8988T (cell line): ENCODE measurements around the gene MRO.
A peak's percentile ranks its signal among the peaks of the same experiment; 100 is the strongest.
"Not testable (repeated sequence)": the region's sequence is repeated elsewhere in the genome, so short reads cannot be mapped to it uniquely, and the experiment has no call there.

Source experiments
- DNase-seq: peaks from one replicate; pipeline ENCODE4 v3.0.0; 2011

The MRO gene

DNA sequence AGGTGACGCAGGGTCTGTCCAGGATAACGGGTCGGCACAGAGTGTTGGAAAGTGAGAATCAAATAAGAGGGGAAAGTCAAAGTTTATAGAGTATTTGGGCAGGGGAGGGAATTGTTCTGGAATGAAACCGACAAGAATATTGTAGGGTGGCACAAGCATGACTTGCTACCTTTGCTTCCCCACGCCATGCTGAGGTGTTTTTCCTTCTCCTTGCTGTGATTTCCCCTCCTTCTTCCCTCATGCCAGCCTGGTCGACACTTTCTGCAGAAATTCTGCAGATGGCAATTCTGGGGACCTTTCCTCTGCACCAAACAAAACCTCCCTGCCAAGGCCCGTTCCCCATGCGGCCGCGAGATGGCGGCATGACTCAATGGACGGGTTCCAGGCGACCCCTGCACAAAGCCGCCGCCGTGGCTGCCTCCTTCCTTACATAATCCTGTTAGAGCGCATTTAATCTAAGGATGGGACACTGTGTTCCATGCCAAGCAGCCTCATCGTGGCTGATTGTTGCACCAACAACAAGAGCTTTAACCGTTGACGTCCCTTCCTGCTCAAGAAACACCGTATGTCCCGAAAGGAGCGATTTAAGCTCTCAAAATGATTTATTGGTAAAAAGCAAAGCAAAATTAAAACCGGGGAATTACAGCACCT is at the start of gene MRO:
Gene MRO (minus strand): TSS at position 289 of the 651 bp plus-strand sequence. CDS start 10,616 bp downstream, outside the sequence.
- DNase-seq = peak; percentile 70

GRCh38 chr18:50869150-50869549 is 49.3 kb upstream of the MRO start:
- no peak for DNase-seq

GRCh38 chr18:50866765-50867164 is 46.9 kb upstream of the MRO start:
- no peak for DNase-seq

DNA sequence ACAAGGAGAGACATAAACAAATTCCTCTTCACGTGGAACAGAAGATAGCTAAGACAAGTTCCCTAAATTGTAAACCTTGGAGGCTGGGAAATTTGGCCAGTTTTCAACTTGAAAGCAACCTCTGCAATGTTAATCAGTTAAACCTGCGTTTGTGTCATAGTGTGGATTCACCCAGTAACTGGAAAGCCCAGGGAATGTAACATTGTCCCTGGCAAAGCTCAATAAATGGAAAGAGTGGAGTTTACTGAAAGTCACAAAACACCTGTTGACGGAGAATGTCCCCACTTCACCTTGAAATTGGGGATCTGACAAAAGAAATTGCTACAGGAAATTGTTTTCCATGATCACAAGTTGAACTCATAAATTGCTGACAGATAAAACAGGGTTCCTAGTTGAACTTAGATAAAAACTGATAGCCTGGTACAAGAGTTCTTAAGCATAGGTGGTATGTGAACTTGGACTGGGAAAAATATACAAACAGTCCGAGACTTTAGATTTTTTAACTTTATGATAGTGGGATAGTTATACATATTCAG is 44.1 kb upstream of the MRO start:
- no peak for DNase-seq

GRCh38 chr18:50862401-50862800 is 42.6 kb upstream of the MRO start:
- DNase-seq = no peak

DNA sequence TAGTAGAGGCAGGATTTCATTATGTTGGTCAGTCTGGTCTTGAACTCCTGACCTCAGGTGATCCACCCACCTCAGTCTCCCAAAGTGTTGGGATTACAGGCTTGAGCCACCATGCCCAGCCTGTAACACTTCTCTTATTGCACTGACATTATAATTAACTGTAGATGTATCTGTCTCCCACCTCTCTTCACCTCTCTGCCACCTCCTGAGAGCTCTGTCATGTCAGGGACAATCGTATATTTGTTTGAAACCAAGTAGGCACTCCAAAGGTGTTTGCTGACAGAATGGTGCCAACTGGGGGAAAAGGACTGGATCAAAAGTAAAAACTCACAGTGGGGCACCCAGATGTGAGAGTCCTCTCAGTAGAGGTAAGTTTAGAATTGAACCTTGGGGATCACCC is 41.8 kb upstream of the MRO start:
- DNase-seq = no peak

DNA sequence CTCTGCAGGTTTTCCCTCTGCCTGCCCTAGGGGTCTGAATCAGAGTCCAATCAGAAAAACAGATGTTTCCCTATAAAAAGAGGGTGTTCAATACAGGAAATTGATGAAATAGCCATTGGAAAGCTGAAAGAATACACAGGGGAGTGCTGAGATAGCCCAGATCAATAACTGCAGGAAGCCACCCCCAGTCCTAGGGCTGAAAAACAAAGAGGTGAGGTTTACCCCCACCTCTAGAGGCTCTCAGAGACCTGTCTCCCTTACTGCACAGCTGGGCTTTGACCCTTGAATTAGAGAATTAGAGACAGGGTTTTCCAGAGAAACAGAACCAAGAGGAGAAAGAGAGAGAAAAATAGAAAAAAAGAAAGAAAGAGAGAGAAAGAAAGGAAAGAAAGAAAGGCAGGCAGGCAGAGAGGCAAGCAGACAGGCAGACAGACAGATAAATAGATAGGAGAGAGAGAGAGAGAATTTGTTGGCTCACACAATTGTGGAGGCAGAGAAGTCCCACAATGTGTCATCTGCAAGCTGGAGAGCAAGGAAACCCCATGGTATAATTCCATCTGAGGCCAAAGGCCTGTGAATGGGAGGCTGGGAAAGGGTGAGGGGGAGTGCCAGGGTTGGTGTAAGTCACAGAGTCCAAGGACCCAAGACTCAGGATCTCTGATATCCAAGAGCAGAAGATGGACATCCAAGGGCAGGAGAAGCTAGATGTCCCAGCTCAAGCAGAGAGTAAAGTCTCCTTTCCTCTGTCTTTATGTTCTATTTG is 40.2 kb upstream of the MRO start:
- DNase-seq = no peak

DNA sequence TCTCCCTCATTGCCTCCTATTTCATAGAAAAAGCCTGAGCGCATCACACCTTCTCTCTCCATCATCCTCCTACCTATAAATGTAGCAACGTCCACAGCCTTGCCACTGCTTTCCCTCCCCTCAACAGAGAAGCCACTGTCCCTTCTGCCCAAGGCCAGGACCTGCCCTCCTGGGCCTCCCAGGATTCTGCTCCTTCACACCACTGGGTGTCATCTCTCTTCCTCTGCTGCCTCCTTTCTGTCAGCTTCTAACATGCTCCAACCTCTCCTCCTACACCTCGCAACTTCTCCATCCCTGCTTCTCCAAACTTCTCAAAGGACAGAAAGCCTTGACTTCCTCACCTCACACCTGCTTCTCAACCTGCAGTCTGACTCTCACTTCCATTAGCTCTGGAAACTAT is 37.9 kb upstream of the MRO start:
- no peak for DNase-seq

DNA sequence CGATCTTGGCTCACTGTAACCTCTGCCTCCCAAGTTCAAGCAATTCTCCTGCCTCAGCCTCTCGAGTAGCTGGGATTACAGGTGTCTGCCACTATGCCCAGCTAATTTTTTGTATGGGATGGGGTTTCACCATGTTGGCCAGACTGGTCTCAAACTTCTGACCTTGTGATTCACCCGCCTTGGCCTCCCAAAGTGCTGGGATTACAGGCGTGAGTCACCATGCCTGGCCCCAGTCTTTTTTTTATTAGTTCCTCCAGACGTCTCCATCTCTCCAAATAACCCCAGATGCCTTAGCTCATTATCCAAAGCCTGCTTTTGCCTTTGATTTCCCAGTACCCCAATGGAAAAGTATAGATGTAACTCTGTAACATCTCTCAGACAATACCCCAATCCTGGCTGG is 37.4 kb upstream of the MRO start:
- not testable (repeated sequence) for DNase-seq

DNA sequence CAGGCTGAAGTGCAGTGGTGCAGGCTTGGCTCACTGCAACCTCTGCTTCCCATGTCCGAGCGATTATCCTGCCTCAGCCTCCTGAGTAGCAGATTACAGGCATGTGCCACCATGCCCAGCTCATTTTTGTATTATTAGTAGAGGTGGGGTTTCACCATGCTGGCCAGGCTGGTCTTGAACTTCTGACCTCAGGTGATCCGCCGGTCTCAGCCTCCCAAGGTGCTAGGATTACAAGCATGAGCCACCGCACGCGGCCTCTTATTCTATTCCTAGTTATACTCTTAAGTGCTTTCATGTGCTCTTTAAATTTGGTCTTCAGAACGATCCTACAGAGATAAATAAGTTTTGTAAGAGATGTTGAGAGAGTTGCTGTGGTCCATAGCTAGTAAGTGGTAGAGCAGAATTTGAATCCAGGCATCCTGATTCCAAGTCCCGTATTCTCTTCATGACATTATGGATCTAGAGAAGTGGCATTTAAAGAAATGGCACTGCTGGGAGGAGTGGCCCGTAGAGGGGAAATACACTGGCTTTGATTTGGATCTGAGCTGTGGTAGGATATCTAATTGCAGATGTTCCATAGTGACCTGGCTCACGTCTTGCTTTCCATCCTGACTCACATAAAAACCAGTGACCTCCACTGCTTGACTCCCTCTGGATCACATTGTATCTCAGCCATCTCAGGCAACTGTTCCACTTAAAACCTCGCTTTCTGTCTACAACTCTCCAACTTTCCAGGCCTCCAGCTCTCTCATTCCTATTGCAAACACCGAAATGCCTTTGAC is 36.4 kb upstream of the MRO start:
- no peak for DNase-seq

DNA sequence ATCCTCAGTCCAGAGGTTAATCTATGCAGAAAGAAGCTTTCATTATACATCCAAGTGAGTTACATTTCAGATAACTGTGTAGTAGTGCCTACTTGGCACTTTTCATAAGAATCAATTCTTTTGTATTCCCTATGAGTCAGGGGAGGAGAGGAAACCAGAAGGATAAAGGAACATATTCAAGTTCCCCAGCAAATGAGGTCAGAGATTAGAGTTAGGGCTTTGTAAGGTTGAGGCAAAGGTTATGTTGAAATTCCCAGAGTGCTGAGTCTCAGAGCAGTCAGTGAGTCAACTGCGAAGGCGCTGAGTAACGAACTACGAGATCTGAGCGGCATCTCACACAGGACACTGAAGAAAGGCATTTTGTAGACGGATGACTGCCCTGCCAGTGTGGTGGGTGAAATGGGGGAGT is 34.1 kb upstream of the MRO start:
- no peak for DNase-seq

GRCh38 chr18:50850307-50851065 is 30.7 kb upstream of the MRO start:
- DNase-seq = no peak

DNA sequence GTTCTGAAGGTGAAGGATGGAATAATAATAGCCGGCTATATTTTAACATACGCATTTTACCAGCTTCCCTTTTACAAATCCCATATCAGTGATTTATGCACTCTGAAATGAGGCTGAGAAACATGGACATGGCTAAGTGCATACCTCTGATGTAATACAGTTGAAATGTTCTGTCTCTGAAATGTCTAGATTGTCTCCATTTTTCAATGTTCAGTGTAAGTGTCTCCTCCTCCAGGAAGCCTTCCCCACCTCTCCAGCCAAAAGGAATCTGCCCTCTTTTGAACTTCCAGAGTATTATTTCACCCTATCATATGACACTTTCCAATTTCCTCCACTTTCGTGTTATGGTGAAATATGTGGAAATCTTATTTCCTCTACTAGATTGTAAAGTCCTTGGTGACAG is 29.6 kb upstream of the MRO start:
- no peak for DNase-seq

- no peak for DNase-seq
Observed at GRCh38 chr18:50848991-50849390, 29.2 kb upstream of the MRO start.

DNA sequence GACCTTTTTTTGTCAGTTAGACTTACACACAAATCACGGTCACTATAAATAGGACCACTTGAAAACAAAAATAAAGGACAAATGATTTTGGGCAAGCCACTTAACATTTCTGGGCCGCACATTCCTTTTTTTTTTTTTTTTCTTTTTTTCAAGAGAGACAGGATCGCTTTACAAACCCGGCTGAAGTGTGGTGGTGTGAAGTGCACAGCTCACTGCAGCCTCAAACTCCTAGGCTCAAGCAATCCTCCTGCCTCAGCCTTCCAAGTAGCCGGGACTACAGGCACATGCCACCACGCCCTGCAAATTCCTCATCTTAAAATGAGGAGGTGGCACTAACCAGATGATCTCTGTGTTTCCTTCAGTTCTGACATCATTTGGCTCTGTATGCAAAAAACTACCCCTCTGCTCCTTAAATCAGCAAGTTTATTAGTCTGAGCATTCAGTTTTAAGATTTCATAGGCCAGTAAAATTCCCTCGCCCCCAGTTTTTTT is 28.3 kb upstream of the MRO start:
- DNase-seq = no peak

DNA sequence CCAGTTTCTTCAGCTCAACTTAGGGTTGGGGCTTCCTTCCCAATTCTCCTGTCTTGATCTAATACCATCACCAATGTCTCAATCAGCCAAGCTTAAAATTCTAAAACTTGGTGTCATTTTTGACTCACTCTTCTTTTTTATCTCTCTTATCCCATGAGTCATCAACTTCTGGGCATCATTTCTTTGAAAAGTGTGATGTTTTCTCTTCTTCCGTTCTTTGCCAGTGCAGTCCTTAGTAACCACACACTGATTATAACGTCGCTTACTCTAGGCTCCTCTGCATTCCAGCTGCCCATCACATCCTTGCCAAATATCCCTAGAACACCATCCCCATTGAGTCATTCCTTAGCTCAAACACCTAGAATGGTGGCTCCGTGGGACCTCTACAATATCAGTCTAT is 27.4 kb upstream of the MRO start:
- no peak for DNase-seq

GRCh38 chr18:50844960-50845359 is 25.1 kb upstream of the MRO start:
- no peak for DNase-seq

DNA sequence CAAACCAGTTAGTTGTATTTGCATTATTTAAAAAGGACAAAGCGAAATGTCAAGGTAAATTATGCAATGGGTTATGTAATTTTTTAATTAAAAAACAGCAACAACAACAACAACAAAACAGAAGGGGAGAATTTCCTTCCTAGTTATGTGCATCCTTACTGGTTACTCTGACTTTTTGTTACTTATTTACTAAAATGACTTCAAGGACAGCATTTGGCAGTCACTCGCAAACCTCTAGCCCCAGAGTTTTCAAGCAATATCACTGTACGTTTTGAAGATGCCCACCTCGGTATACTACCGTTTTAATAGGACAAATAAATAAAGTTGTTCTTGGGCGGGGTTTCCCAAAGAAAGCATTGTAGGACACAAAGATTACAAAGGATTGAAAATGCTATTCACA is 24.7 kb upstream of the MRO start:
- DNase-seq = no peak

- no peak for DNase-seq
Observed at GRCh38 chr18:50842846-50843245, 23.0 kb upstream of the MRO start.

GRCh38 chr18:50839996-50840395 is 20.2 kb upstream of the MRO start:
- DNase-seq = no peak

- no peak for DNase-seq
Observed at GRCh38 chr18:50839341-50839740, 19.5 kb upstream of the MRO start.

- DNase-seq = no peak
Observed at GRCh38 chr18:50836521-50836957, 16.7 kb upstream of the MRO start.

DNA sequence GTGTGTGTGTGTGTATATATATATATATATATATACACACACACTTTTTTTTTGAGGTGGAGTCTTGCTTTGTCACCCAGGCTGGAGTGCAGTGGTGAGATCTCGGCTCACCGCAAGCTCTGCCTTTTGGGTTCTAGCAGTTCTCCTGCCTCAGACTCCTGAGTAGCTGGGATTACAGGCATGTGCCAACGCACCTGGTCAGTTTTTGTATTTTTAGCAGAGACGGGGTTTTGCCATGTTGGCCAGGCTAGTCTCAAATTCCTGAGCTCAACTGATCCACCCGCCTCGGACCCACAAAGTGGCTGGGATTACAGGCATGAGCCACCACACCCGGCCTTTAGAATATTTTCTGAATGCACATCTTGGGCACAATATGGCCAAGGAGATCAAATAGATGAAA is 13.7 kb upstream of the MRO start:
- not testable (repeated sequence) for DNase-seq
